OCI-LY1 (cell line): ENCODE results near the gene CLDN4.
"Not testable (repeated sequence)": the region's sequence is repeated elsewhere in the genome, so short reads cannot be mapped to it uniquely, and the experiment has no call there.

ENCODE experiments used
- H2AFZ ChIP-seq: fragments of 200-600 bp; sonication (generic), shearing (Covaris generic); 2 replicates; pipeline ENCODE4 v1.6.0; 2014; ENCODE audit warnings: antibody characterized with exemption, mild to moderate bottlenecking, low read length
- H3F3A ChIP-seq: fragments of 200-600 bp; sonication (generic), shearing (Covaris generic); 2 replicates; pipeline ENCODE4 v1.6.0; 2014; ENCODE audit warnings: mild to moderate bottlenecking, antibody characterized with exemption, low read length, moderate library complexity; ENCODE audit not compliant: insufficient read depth
- H3K27ac ChIP-seq: fragments of 200-600 bp; sonication (generic); 2 replicates; pipeline ENCODE4 v1.5.1; 2014; ENCODE audit warnings: low read length, mixed run types, mild to moderate bottlenecking, low read depth; ENCODE audit not compliant: poor library complexity, severe bottlenecking
- H3K27me3 ChIP-seq: fragments of 200-600 bp; sonication (generic); 2 replicates; pipeline ENCODE4 v1.6.0; 2014; ENCODE audit warnings: antibody characterized with exemption, mild to moderate bottlenecking, low read length, moderate library complexity; ENCODE audit not compliant: insufficient read depth
- H3K36me3 ChIP-seq: fragments of 200-600 bp; sonication (generic); 2 replicates; pipeline ENCODE4 v1.6.1; 2014; ENCODE audit warnings: mild to moderate bottlenecking, antibody characterized with exemption, low read length, moderate library complexity, mixed read lengths; ENCODE audit not compliant: insufficient read depth
- H3K4me1 ChIP-seq: fragments of 200-600 bp; sonication (generic); 2 replicates; pipeline ENCODE4 v1.5.1; 2014; ENCODE audit warnings: mild to moderate bottlenecking, low read length, moderate library complexity; ENCODE audit not compliant: insufficient read depth, severe bottlenecking
- H3K4me2 ChIP-seq: fragments of 200-600 bp; sonication (generic), shearing (Covaris generic); 2 replicates; pipeline ENCODE4 v1.6.1; 2014; ENCODE audit warnings: low read length
- H3K4me3 ChIP-seq: fragments of 200-600 bp; sonication (generic); 2 replicates; pipeline ENCODE4 v1.5.1; 2014; ENCODE audit warnings: low read length, low read depth, mild to moderate bottlenecking, mixed read lengths; ENCODE audit not compliant: poor library complexity, severe bottlenecking
- H3K79me2 ChIP-seq: fragments of 200-600 bp; shearing (Covaris generic); 2 replicates; pipeline ENCODE4 v1.6.1; 2016; ENCODE audit warnings: mixed run types, low read length, mixed read lengths; ENCODE audit not compliant: insufficient read depth
- H3K9ac ChIP-seq: fragments of 200-600 bp; sonication (generic), shearing (Covaris generic); 2 replicates; pipeline ENCODE4 v1.6.1; 2014; ENCODE audit warnings: mild to moderate bottlenecking, low read length, mixed read lengths
- H3K9me2 ChIP-seq: fragments of 200-600 bp; sonication (generic), shearing (Covaris generic); 2 replicates; pipeline ENCODE4 v1.6.1; 2014; ENCODE audit warnings: low read depth, mild to moderate bottlenecking, low read length, mixed read lengths
- H3K9me3 ChIP-seq: fragments of 200-600 bp; shearing (Covaris generic); 2 replicates; pipeline ENCODE4 v1.6.1; 2014; ENCODE audit warnings: low read length, mixed read lengths
- H4K20me1 ChIP-seq: fragments of 200-600 bp; sonication (generic), shearing (Covaris generic); 2 replicates; pipeline ENCODE4 v1.6.0; 2016; ENCODE audit warnings: mild to moderate bottlenecking, low read length; ENCODE audit not compliant: insufficient read depth
- EZH2 ChIP-seq: fragments of 200-600 bp; sonication (generic), shearing (Covaris generic); IDR thresholded peaks from 2 replicates; pipeline ENCODE4 v1.8.0; 2017; ENCODE audit warnings: borderline replicate concordance, mixed run types, mild to moderate bottlenecking, antibody characterized with exemption, low read length, moderate library complexity, mixed read lengths
- TF ChIP-seq, protein P1 (sequence below): fragments of 200-600 bp; sonication (generic), shearing (Covaris generic); IDR thresholded peaks from 2 replicates; pipeline ENCODE4 v1.5.1; 2017; ENCODE audit warnings: mild to moderate bottlenecking, antibody characterized with exemption, low read length, moderate library complexity, mixed read lengths

CLDN4 gene

DNA sequence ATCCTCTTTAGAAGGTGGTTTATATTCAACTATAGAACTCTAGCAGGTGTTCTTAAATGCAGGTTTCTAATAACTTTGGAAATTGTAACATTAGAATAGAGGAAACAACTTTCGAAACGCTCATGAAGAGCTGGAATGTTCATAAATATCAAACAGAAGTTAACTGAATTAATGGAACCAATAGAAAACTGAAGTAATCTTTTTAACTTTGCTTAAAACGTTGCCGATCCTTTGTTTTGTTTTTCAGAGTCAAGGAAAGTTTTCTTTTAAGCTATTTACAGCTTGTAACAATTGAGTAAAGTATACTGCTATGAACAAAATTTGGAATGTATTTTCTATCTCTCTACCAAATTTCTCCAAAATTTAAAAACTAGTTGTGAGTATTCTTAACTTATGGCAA lies 41.7 kb upstream of the CLDN4 start:
- TF ChIP-seq, protein P1, sequence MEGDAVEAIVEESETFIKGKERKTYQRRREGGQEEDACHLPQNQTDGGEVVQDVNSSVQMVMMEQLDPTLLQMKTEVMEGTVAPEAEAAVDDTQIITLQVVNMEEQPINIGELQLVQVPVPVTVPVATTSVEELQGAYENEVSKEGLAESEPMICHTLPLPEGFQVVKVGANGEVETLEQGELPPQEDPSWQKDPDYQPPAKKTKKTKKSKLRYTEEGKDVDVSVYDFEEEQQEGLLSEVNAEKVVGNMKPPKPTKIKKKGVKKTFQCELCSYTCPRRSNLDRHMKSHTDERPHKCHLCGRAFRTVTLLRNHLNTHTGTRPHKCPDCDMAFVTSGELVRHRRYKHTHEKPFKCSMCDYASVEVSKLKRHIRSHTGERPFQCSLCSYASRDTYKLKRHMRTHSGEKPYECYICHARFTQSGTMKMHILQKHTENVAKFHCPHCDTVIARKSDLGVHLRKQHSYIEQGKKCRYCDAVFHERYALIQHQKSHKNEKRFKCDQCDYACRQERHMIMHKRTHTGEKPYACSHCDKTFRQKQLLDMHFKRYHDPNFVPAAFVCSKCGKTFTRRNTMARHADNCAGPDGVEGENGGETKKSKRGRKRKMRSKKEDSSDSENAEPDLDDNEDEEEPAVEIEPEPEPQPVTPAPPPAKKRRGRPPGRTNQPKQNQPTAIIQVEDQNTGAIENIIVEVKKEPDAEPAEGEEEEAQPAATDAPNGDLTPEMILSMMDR, result no peak
- TF ChIP-seq EZH2, result no peak

DNA sequence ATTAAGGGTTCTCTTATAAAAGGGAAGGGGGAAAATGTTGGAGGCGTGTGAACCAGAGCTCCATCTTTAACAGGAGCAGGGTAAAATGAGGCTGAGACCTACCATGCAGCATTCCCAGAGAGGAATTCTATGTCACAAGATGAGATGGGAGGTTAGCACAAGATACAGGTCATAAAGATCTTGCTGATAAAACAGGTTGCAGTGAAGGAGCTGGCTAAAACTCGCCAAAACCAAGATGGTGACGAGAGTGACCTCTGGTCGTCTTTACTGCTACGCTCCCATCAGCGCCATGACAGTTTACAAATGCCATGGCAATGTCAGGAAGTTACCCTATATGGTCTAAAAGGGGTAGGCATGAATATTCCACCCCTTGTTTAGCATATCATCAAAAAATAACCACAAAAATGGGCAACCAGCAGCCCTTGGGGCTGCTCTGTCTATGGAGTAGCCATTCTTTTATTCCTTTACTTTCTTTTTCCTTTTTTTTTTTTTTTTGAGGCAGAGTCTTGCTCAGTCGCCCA lies 39.6 kb upstream of the CLDN4 start:
- H3K79me2 ChIP-seq, H3K9me3 ChIP-seq, H3K36me3 ChIP-seq, H3K4me2 ChIP-seq, H3K27ac ChIP-seq, H3K9ac ChIP-seq, H3F3A ChIP-seq, H3K9me2 ChIP-seq, H3K4me1 ChIP-seq, H3K4me3 ChIP-seq, H2AFZ ChIP-seq, H4K20me1 ChIP-seq, H3K27me3 ChIP-seq: not testable (repeated sequence)

More for the DNA sequence above, 41.7 kb upstream of the CLDN4 start:
- Histone ChIP-seq H3K4me1 (no peaks in the 10 kb centered on the region), H2AFZ (no peak overlapping the region), H3K27me3 (no peaks in the 10 kb centered on the region; the same call in 1 of the 2 replicates), H3K9ac (no peak overlapping the region), H3K79me2 (no peaks in the 10 kb centered on the region), H3K36me3 (no peaks in the 10 kb centered on the region), H3K4me3 (no peak overlapping the region), H3K4me2 (no peak overlapping the region), H3K27ac (no peak overlapping the region), H3K9me3 (peaks cover 7% of the 10 kb centered on the region), H3F3A (no peaks in the 10 kb centered on the region), H4K20me1 (no peaks in the 10 kb centered on the region), H3K9me2 (no peaks in the 10 kb centered on the region)

DNA sequence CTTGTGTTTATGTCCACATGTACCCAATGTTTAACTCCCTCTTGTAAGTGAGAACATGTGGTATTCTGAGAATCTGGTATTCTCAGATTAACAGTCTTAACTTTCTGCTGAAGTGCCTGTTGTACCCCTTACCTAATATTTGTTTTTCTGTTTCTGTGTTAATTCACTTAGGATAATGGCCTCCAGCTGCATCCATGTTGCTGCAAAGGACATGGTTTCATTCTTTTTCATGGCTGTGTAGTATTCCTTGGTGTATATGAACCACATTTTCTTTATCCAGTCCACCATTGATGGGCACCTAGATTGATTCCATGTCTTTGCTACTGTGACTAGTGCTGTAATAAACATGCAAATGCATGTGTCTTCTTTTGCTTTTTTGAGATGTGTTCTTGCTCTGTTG lies 35.6 kb upstream of the CLDN4 start:
- H3K36me3 ChIP-seq, result not testable (repeated sequence)

GRCh38 chr7:73796656-73797055 lies 34.1 kb upstream of the CLDN4 start:
- H3K79me2 ChIP-seq, H2AFZ ChIP-seq, H3K36me3 ChIP-seq, H3K4me2 ChIP-seq, H3K4me1 ChIP-seq, H3K4me3 ChIP-seq, H3K9me2 ChIP-seq, H3F3A ChIP-seq, H3K9me3 ChIP-seq, H4K20me1 ChIP-seq, H3K9ac ChIP-seq, H3K27ac ChIP-seq: not testable (repeated sequence)
- H3K27me3 ChIP-seq, result peaks cover 11% of the 10 kb centered on the region; the same call in 1 of the 2 replicates

More for the DNA sequence above, 35.6 kb upstream of the CLDN4 start:
- not testable (repeated sequence) for H3K27me3 ChIP-seq, H3K4me1 ChIP-seq, H3K4me2 ChIP-seq, H3K79me2 ChIP-seq, H3K27ac ChIP-seq, H3K9me3 ChIP-seq, H3K9ac ChIP-seq, H3K4me3 ChIP-seq, H4K20me1 ChIP-seq, H3F3A ChIP-seq, H3K9me2 ChIP-seq, H2AFZ ChIP-seq

DNA sequence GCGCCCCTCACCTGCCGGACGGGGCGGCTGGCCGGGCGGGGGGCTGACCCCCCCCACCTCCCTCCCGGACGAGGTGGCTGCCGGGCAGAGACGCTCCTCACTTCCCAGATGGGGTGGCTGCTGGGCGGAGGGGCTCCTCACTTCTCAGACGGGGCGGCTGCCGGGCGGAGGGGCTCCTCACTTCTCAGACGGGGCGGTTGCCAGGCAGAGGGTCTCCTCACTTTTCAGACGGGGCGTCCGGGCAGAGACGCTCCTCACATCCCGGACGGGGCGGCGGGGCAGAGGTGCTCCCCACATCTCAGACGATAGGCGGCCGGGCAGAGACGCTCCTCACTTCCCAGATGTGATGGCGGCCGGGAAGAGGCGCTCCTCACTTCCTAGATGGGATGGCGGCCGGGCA lies 33.6 kb upstream of the CLDN4 start:
- not testable (repeated sequence) for H3K4me1 ChIP-seq, H3K79me2 ChIP-seq, H3K27ac ChIP-seq, H4K20me1 ChIP-seq, H3K9me2 ChIP-seq, H3K4me3 ChIP-seq, H3F3A ChIP-seq, H3K36me3 ChIP-seq, H2AFZ ChIP-seq, H3K9me3 ChIP-seq, H3K4me2 ChIP-seq, H3K9ac ChIP-seq
- H3K27me3 ChIP-seq, result peaks cover 11% of the 10 kb centered on the region; the same call in 1 of the 2 replicates
